Measurements from ENCODE around the gene SNAPC4.

GRCh38 chr9:136403915-136404800, 4.2 kb upstream of the SNAPC4 start:
- TF ChIP-seq, protein P1, sequence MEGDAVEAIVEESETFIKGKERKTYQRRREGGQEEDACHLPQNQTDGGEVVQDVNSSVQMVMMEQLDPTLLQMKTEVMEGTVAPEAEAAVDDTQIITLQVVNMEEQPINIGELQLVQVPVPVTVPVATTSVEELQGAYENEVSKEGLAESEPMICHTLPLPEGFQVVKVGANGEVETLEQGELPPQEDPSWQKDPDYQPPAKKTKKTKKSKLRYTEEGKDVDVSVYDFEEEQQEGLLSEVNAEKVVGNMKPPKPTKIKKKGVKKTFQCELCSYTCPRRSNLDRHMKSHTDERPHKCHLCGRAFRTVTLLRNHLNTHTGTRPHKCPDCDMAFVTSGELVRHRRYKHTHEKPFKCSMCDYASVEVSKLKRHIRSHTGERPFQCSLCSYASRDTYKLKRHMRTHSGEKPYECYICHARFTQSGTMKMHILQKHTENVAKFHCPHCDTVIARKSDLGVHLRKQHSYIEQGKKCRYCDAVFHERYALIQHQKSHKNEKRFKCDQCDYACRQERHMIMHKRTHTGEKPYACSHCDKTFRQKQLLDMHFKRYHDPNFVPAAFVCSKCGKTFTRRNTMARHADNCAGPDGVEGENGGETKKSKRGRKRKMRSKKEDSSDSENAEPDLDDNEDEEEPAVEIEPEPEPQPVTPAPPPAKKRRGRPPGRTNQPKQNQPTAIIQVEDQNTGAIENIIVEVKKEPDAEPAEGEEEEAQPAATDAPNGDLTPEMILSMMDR (IDR thresholded peaks at IDR 0.05) = no peak
- no peak for TF ChIP-seq POLR2AphosphoS5 (IDR thresholded peaks at IDR 0.05; ENCODE audit: insufficient read depth in 1 of 2, low read depth in 1 of 2)
- no peak for TF ChIP-seq POLR2A (IDR thresholded peaks at IDR 0.05)

Data from vagina (tissue), 2 donors.